Right lobe of liver (tissue), 4 donors: ENCODE data around the gene GSTA5.

Source experiments
- CTCF ChIP-seq, 4 donors: fragments of 200-600 bp in 3 of 4; fragments of 450-650 bp in 1 of 4; IDR thresholded peaks; one replicate each; pipeline versions ENCODE4 v1.5.1 to v1.8.0; 2016 to 2022; ENCODE audit warnings: antibody characterized with exemption in 4 of 4, mild to moderate bottlenecking in 2 of 4
- POLR2A ChIP-seq: fragments of 450-650 bp; IDR thresholded peaks from one replicate; pipeline ENCODE4 v1.6.1; 2017; ENCODE audit warnings: antibody characterized with exemption, mild to moderate bottlenecking
- donor health status: DM: no; HTN: no; CAD: no.
- donor health status: DM: no; HTN: no; CAD: no.
- donor health status: DM: no; HTN: yes; CAD: no.

- TF ChIP-seq CTCF (IDR thresholded peaks at IDR 0.05) (no peak), POLR2A (no peak)
These were observed 14.1 kb downstream of the GSTA5 start for GRCh38 chr6:52826513-52826912.
